Mesothelial cell of epicardium (in vitro differentiated cells): ENCODE data around the gene PRKCA. TPM values are rescaled to one million over a fixed set of nuclear protein-coding genes. Genes with fewer than 3 reads are reported as not detected.

ENCODE experiments used
- DNase-seq, 2 experiments: peaks; one replicate each; pipeline ENCODE4 v3.0.0; 2021; ENCODE audit warnings: low spot score in 2 of 2; ENCODE audit not compliant: unreplicated experiment in 2 of 2
- H3K27ac Mint-ChIP-seq: 2 replicates; pipeline ENCODE4 v1.8.0; 2021; ENCODE audit warnings: mixed read lengths
- H3K27me3 Mint-ChIP-seq: 2 replicates; pipeline ENCODE4 v1.8.0; 2021; ENCODE audit warnings: low read depth, mixed read lengths
- H3K36me3 Mint-ChIP-seq: 2 replicates; pipeline ENCODE4 v1.8.0; 2021; ENCODE audit warnings: mixed read lengths
- H3K4me1 Mint-ChIP-seq: 2 replicates; pipeline ENCODE4 v1.8.0; 2021; ENCODE audit warnings: mixed read lengths
- H3K4me3 Mint-ChIP-seq: 2 replicates; pipeline ENCODE4 v1.8.0; 2021; ENCODE audit warnings: mild to moderate bottlenecking, moderate library complexity, mixed read lengths
- H3K9me3 Mint-ChIP-seq: 2 replicates; pipeline ENCODE4 v1.8.0; 2021; ENCODE audit warnings: mixed read lengths
- total RNA-seq: library from RNA; stranded (reverse); gene quantifications from 3 replicates; pipeline ENCODE4 v1.2.1, GENCODE V29; 2021
- TF ChIP-seq, protein P1 (sequence below): fragments of 200-600 bp; sonication (generic); IDR thresholded peaks from one replicate; pipeline ENCODE4 v1.5.0; 2021; ENCODE audit warnings: antibody characterized with exemption; ENCODE audit not compliant: unreplicated experiment

The PRKCA gene
- total RNA-seq, 1 donor from 2014 or later = 15.2 TPM

- peaks cover 21% of the 10 kb centered on the region for H3K4me1 Mint-ChIP-seq
Measured at GRCh38 chr17:66713533-66714042, 411.2 kb downstream of the PRKCA start.

DNA sequence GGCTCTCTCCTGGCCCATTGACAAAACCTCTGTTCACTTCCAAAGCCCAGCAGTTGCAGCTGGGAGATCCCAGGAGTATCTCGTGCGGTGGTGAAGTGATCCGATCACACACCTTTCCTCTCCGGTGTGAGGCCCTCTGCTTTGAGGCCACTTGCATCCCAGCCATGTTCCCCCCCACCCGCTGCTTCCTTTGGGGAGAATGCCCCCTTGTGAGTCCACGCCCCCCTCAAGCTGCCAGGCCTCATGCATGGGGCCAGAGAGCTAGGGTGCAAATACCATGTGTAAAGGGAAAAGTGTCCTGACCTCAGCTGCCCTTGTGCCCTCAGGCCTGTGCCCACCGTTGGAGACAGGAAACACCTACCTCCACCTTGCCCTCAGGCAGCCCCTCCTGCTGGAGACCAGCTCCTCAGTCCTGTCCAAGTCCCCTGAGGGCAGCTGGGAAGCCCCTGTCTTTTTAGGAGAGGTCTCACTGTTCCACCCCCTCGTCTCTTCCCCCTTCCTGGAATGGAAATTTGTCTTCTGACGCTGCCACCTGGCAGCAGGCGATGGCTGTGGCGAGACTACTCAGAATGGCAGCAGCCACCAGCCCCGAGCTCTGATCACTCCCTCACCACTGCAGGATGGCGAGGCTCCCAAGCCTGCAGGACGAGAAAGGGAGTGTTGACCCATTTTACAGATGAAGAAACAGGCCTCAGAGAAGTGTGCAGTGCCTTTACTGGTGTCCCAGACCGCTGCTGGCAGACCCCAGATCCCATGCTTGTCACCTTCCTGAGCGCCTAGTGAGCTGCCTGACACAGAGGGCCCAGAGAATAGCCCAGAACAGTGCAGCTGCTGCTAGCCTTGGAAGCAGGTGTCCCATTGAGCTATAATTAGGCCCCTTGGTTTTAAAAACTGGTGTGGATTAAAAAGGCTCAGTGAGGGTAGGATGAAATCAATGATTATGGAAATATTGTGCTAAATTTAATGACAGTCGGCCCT lies 411.9 kb downstream of the PRKCA start:
- Mint-ChIP-seq H3K4me3 (no peak overlapping the region), H3K36me3 (no peaks in the 10 kb centered on the region), H3K4me1 (peaks cover 21% of the 10 kb centered on the region), H3K27me3 (no peaks in the 10 kb centered on the region), H3K27ac (no peak overlapping the region), H3K9me3 (no peaks in the 10 kb centered on the region)
- no peak for DNase-seq
- TF ChIP-seq, protein P1, sequence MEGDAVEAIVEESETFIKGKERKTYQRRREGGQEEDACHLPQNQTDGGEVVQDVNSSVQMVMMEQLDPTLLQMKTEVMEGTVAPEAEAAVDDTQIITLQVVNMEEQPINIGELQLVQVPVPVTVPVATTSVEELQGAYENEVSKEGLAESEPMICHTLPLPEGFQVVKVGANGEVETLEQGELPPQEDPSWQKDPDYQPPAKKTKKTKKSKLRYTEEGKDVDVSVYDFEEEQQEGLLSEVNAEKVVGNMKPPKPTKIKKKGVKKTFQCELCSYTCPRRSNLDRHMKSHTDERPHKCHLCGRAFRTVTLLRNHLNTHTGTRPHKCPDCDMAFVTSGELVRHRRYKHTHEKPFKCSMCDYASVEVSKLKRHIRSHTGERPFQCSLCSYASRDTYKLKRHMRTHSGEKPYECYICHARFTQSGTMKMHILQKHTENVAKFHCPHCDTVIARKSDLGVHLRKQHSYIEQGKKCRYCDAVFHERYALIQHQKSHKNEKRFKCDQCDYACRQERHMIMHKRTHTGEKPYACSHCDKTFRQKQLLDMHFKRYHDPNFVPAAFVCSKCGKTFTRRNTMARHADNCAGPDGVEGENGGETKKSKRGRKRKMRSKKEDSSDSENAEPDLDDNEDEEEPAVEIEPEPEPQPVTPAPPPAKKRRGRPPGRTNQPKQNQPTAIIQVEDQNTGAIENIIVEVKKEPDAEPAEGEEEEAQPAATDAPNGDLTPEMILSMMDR = no peak

More at GRCh38 chr17:66713533-66714042, 411.2 kb downstream of the PRKCA start:
- no peak for DNase-seq
- no peaks in the 10 kb centered on the region for H3K9me3 Mint-ChIP-seq
- H3K27me3 Mint-ChIP-seq = no peaks in the 10 kb centered on the region
- no peak overlapping the region for H3K4me3 Mint-ChIP-seq
- no peaks in the 10 kb centered on the region for H3K36me3 Mint-ChIP-seq
- TF ChIP-seq, protein P1 = no peak
- H3K27ac Mint-ChIP-seq = no peak overlapping the region

DNA sequence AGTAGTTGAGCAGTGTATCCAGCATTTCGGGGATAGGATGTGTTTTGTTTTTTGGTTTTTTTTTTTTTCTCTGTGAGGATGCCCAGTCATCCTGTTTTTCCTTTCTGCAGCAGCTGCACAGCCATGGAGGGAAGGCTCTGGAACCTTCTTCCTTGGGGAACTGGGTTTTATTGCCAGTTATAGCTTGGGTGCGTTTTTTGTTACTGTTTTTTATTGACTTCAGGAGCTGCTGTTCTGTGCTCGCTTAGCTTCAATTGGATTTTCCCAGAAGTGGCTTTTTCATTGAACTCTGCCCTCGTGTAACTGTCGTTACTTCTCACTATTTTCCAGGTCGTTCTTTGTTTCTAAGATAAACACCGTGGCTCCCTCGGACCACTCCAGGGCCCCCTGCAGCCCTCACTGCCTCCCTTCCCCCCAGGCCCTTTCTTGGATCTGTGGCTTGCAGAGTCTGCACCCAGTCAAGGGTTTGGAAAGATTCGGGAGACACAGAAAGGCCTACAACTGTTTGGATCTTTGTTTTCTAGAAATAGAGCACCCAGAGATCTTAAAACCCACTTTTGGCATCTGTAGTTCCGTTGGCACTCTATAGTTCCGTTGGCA lies 412.8 kb downstream of the PRKCA start:
- Mint-ChIP-seq H3K4me1 (peaks cover 21% of the 10 kb centered on the region), H3K27ac (no peak overlapping the region), H3K4me3 (no peak overlapping the region), H3K9me3 (no peaks in the 10 kb centered on the region), H3K27me3 (no peaks in the 10 kb centered on the region), H3K36me3 (no peaks in the 10 kb centered on the region)
- TF ChIP-seq, protein P1 = no peak
- DNase-seq = no peak

DNA sequence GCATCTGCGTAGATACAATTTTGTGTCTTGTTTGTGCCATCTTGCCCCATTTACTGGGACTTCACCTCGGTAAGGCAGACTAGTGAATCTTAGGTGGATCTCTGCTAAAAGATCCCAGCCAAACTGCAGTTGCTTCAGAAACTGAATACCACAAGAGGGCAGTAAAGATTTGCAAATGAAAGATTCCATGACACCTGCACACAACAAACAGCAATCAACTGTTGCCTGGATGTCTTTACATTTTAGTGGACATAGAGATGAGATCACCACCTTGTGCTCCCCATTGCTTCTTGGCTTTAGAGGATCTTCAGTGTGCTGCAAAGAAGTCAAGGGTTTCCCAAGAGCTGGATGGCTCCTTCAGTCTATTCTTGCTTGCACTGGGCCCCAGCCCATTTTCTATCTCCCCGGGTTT lies 413.3 kb downstream of the PRKCA start:
- DNase-seq = no peak
- H3K9me3 Mint-ChIP-seq = no peaks in the 10 kb centered on the region
- peaks cover 21% of the 10 kb centered on the region for H3K4me1 Mint-ChIP-seq
- no peaks in the 10 kb centered on the region for H3K36me3 Mint-ChIP-seq
- no peak overlapping the region for H3K4me3 Mint-ChIP-seq
- TF ChIP-seq, protein P1 = peak; percentile 70
- peak overlapping the region; percentile 26 for H3K27ac Mint-ChIP-seq
- H3K27me3 Mint-ChIP-seq = no peaks in the 10 kb centered on the region

- DNase-seq = peak; percentile 32 to 64
- TF ChIP-seq, protein P1 = no peak
- Mint-ChIP-seq H3K27me3 (no peaks in the 10 kb centered on the region), H3K9me3 (no peaks in the 10 kb centered on the region), H3K4me1 (peaks cover 19% of the 10 kb centered on the region), H3K27ac (peak overlapping the region; percentile 26), H3K4me3 (no peak overlapping the region), H3K36me3 (no peaks in the 10 kb centered on the region)
Measured at GRCh38 chr17:66716236-66717026, 414.0 kb downstream of the PRKCA start.
